Brain microvascular endothelial cell (primary cell): ENCODE data around the gene LHFPL2.
A peak's percentile ranks its signal among the peaks of the same experiment; 100 is the strongest.

Experiments
- DNase-seq: peaks from one replicate; pipeline ENCODE4 v3.0.0-alpha.2; 2020
- H3K27ac ChIP-seq: fragments of 250-450 bp; sonication (Bioruptor Pico); 2 replicates; pipeline ENCODE4 v1.5.1; 2020; ENCODE audit warnings: mild to moderate bottlenecking, moderate library complexity
- H3K27me3 ChIP-seq: fragments of 250-450 bp; sonication (Bioruptor Pico); replicated peaks from 2 replicates; pipeline ENCODE4 v1.5.1; 2020; ENCODE audit warnings: mild to moderate bottlenecking
- H3K36me3 ChIP-seq: fragments of 250-450 bp; sonication (Bioruptor Pico); replicated peaks from 2 replicates; pipeline ENCODE4 v1.5.1; 2020; ENCODE audit warnings: mild to moderate bottlenecking
- H3K4me3 ChIP-seq: 2 replicates; pipeline ENCODE4 v1.5.1; 2011; ENCODE audit warnings: low read depth, mild to moderate bottlenecking, control low read depth, low read length, moderate library complexity
- CTCF ChIP-seq: IDR thresholded peaks from 2 replicates; pipeline ENCODE4 v1.5.1; 2011; ENCODE audit warnings: low read depth, mild to moderate bottlenecking, moderate library complexity, low read length, control low read depth, inconsistent platforms; ENCODE audit errors: missing control alignments
- in situ Hi-C: cut with HindIII; loops from 2 replicates; pipeline ENCODE4 v1.10.0; 2017; ENCODE audit warnings: low sequenced_read_pairs, low pct_ligation_motif_present

The LHFPL2 gene

GRCh38 chr5:78636682-78637081, 11.9 kb downstream of the LHFPL2 start:
- Histone ChIP-seq H3K36me3 (peaks cover 23% of the 10 kb centered on the region), H3K27me3 (no peaks in the 10 kb centered on the region), H3K27ac (no peak overlapping the region), H3K4me3 (no peak overlapping the region)
- in situ Hi-C loops = loop anchor here (25.0 kb wide), 1 partner anchor 99 kb away; no protein-coding TSS in a partner anchor
- no peak for TF ChIP-seq CTCF
- DNase-seq = no peak

GRCh38 chr5:78634634-78635033, 13.9 kb downstream of the LHFPL2 start:
- Histone ChIP-seq H3K27ac (no peak overlapping the region), H3K4me3 (no peak overlapping the region), H3K36me3 (peaks cover 41% of the 10 kb centered on the region), H3K27me3 (no peaks in the 10 kb centered on the region)
- DNase-seq = no peak
- in situ Hi-C loops = loop anchor here (25.0 kb wide), 1 partner anchor 97 kb away; no protein-coding TSS in a partner anchor
- TF ChIP-seq CTCF = peak; percentile 36

GRCh38 chr5:78634229-78634628, 14.3 kb downstream of the LHFPL2 start:
- DNase-seq = no peak
- in situ Hi-C loops = loop anchor here (25.0 kb wide), 1 partner anchor 97 kb away; no protein-coding TSS in a partner anchor
- no peaks in the 10 kb centered on the region for H3K27me3 ChIP-seq
- no peak for TF ChIP-seq CTCF
- H3K27ac ChIP-seq = no peak overlapping the region
- H3K4me3 ChIP-seq = no peak overlapping the region
- peaks cover 45% of the 10 kb centered on the region for H3K36me3 ChIP-seq

GRCh38 chr5:78633700-78634099, 14.9 kb downstream of the LHFPL2 start:
- DNase-seq = no peak
- TF ChIP-seq CTCF = no peak
- Histone ChIP-seq H3K27me3 (no peaks in the 10 kb centered on the region), H3K27ac (no peak overlapping the region), H3K36me3 (peaks cover 48% of the 10 kb centered on the region), H3K4me3 (no peak overlapping the region)
- in situ Hi-C loops = loop anchor here (25.0 kb wide), 1 partner anchor 96 kb away; no protein-coding TSS in a partner anchor

GRCh38 chr5:78632467-78632866, 16.1 kb downstream of the LHFPL2 start:
- in situ Hi-C loops = loop anchor here (25.0 kb wide), 1 partner anchor 95 kb away; no protein-coding TSS in a partner anchor
- no peaks in the 10 kb centered on the region for H3K27me3 ChIP-seq
- H3K4me3 ChIP-seq = no peak overlapping the region
- TF ChIP-seq CTCF = no peak
- DNase-seq = no peak
- peaks cover 55% of the 10 kb centered on the region for H3K36me3 ChIP-seq
- H3K27ac ChIP-seq = no peak overlapping the region

- peaks cover 56% of the 10 kb centered on the region for H3K36me3 ChIP-seq
- no peak for TF ChIP-seq CTCF
- no peak overlapping the region for H3K4me3 ChIP-seq
- in situ Hi-C loops = loop anchor here (25.0 kb wide), 1 partner anchor 95 kb away; no protein-coding TSS in a partner anchor
- H3K27me3 ChIP-seq = no peaks in the 10 kb centered on the region
- DNase-seq = no peak
- H3K27ac ChIP-seq = no peak overlapping the region
Observed at GRCh38 chr5:78631931-78632330, 16.6 kb downstream of the LHFPL2 start.
